K562 (cell line): ENCODE data around the gene FARSA. TPM values are rescaled to one million over a fixed set of nuclear protein-coding genes. Genes with fewer than 3 reads are reported as not detected.
A peak's percentile ranks its signal among the peaks of the same experiment; 100 is the strongest.

ENCODE experiments used
- ARID2 ChIP-seq: fragments of 450-650 bp; IDR thresholded peaks from 2 replicates; pipeline ENCODE4 v1.6.1; 2017; ENCODE audit warnings: antibody characterized with exemption, mild to moderate bottlenecking
- EP400 ChIP-seq: fragments of 450-650 bp; IDR thresholded peaks from 2 replicates; pipeline ENCODE4 v1.6.1; 2017; ENCODE audit warnings: antibody characterized with exemption, mild to moderate bottlenecking, moderate library complexity
- HMGN3 ChIP-seq: IDR thresholded peaks from 2 replicates; pipeline ENCODE4 v1.6.1; 2011; ENCODE audit warnings: borderline replicate concordance, low read depth, mild to moderate bottlenecking, mixed read lengths, low read length; ENCODE audit not compliant: insufficient read length; ENCODE audit errors: extremely low read depth
- HNRNPK ChIP-seq: fragments of 200-400 bp; formaldehyde crosslinking; IDR thresholded peaks from one replicate; pipeline ENCODE4 v1.6.1; 2018; ENCODE audit warnings: mild to moderate bottlenecking, low read depth, low read length; ENCODE audit not compliant: poor library complexity, severe bottlenecking
- LCOR ChIP-seq: sonication (generic); formaldehyde crosslinking; IDR thresholded peaks from 2 replicates; pipeline ENCODE4 v1.8.0; 2022; ENCODE audit warnings: mild to moderate bottlenecking, missing genetic modification reagents
- RCOR1 ChIP-seq, 2 experiments: IDR thresholded peaks; 2 replicates each; pipeline ENCODE4 v1.6.1; 2012; ENCODE audit warnings: low read depth in 2 of 2, low read length in 2 of 2, borderline replicate concordance in 1 of 2, improper control_type of control experiment in 1 of 2
- SMC3 ChIP-seq: conservative IDR thresholded peaks from 2 replicates; pipeline ENCODE4 v1.6.1; 2011; ENCODE audit warnings: low read depth, low read length, improper control_type of control experiment; ENCODE audit not compliant: insufficient read depth
- STAG1 ChIP-seq: sonication (generic); formaldehyde crosslinking; IDR thresholded peaks from 2 replicates; pipeline ENCODE4 v1.5.0; 2020; ENCODE audit warnings: missing genetic modification reagents, borderline replicate concordance
- TARDBP ChIP-seq: fragments of 450-650 bp; IDR thresholded peaks from 2 replicates; pipeline ENCODE4 v1.6.1; 2016
- TBP ChIP-seq: optimal IDR thresholded peaks from 2 replicates; pipeline ENCODE3; 2011; ENCODE audit warnings: low read depth, low read length, improper control_type of control experiment
- U2AF1 ChIP-seq: fragments of 200-400 bp; formaldehyde crosslinking; optimal IDR thresholded peaks from 2 replicates; pipeline ENCODE3; 2017; ENCODE audit warnings: mild to moderate bottlenecking, low read depth, low read length, moderate library complexity
- ZNF175 ChIP-seq: fragments of 200-800 bp; sonication (Bioruptor generic); IDR thresholded peaks from 2 replicates; pipeline ENCODE4 v1.6.1; 2016; ENCODE audit warnings: low read depth, mild to moderate bottlenecking, missing genetic modification characterization, missing compliant biosample characterization
- ZNF3 ChIP-seq: fragments of 250-450 bp; sonication (Bioruptor Pico); IDR thresholded peaks from 2 replicates; pipeline ENCODE4 v1.5.0; 2021; ENCODE audit warnings: mild to moderate bottlenecking, moderate library complexity
- polyA plus RNA-seq, 8 experiments: library from polyadenylated mRNA; depleted of rRNA in 4 of 8; stranded (reverse) in 5 of 8; unstranded in 3 of 8; fragments of >200 nt; fragmentation: Nextera tagmentation in 2 of 8; fragmentation: Illumina TruSeq in 1 of 8; extraction: Ambion mirVana in 2 of 8; extraction: Trizol in 1 of 8; gene quantifications; 2 replicates each; pipeline versions ENCODE4 v1.2.1 to v1.2.3, GENCODE V29; 2011 to 2014; ENCODE audit warnings: inconsistent platforms in 1 of 8, missing spikeins in 1 of 8
- total RNA-seq, 7 experiments: library from RNA; depleted of rRNA in 6 of 7; stranded (reverse); fragments of >200 nt in 6 of 7; fragmentation: Illumina TruSeq in 2 of 7; extraction: Trizol in 2 of 7; gene quantifications; 2 replicates each; pipeline versions ENCODE4 v1.2.1 to v1.2.3, GENCODE V29; 2011 to 2021; ENCODE audit warnings: low replicate concordance in 1 of 7
- TF ChIP-seq, protein P1 (sequence below), 2 experiments: fragments of 250-450 bp in 1 of 2; fragments of 450-650 bp in 1 of 2; sonication (Bioruptor Pico) in 1 of 2; IDR thresholded peaks; 2 replicates each; pipeline versions ENCODE4 v1.6.1 to v1.8.0; 2016 to 2021; ENCODE audit warnings: mild to moderate bottlenecking in 2 of 2, moderate library complexity in 2 of 2, missing compliant biosample characterization in 1 of 2, missing genetic modification characterization in 1 of 2
- TF ChIP-seq, protein P2 (sequence below): IDR thresholded peaks from 3 replicates; pipeline ENCODE4 v1.6.1; 2011; ENCODE audit warnings: borderline replicate concordance, mild to moderate bottlenecking, moderate library complexity; ENCODE audit not compliant: insufficient read length; ENCODE audit errors: extremely low read depth
- TF ChIP-seq, protein P3 (sequence below): fragments of 250-450 bp; sonication (Bioruptor Pico); IDR thresholded peaks from 2 replicates; pipeline ENCODE4 v1.9.0; 2021; ENCODE audit warnings: mild to moderate bottlenecking, inconsistent platforms
- TF ChIP-seq, protein P4 (sequence below): conservative IDR thresholded peaks from 2 replicates; pipeline ENCODE4 v1.6.1; 2011; ENCODE audit warnings: low read depth, mild to moderate bottlenecking, low read length; ENCODE audit not compliant: control insufficient read depth

The FARSA gene
- total and polyA plus RNA-seq, 9 of the 15 experiments (the other 6 are each of a cell fraction or from before 2014, with no cell fraction given), result 25.2 to 237 (median 89.6) TPM

DNA sequence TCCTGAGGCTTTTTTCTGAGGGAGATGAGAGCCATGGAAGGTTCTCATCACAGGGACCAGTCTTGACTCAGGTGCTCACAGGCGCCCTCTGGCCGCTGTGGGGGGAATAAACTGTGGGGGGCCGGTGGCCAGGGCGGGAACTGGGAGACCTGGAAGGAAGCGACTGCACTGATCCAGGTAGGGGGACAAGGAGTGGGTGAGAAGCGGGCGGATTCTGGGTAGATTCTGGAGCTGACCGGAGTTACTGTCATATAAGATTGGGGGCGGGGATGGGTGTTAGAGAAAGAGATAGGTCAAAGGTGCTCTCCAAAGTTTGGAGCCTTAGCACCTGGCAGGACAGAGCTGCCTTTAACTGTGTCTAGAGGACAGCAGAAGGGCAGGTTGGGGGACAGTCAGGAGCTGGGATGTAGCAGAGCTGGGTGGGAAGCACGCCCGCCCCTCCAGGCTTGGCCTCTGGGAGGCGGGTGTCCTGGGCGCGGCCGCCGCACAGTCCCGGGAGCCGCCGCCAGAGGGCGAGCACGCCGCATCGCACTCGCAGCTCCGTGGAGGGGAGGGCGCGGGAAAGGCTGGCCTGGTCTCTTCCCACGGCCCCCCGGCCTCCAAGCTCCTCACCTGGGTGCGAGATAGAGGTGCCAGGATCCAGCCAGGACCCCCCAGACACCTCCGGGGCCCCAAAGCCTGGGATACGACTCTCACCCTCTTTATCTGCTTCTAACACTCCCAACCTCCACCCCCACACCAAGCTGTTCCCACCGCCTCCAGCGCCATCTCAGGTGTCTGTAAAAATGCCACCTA, 31.7 kb upstream of the FARSA start (continued):
- TF ChIP-seq RCOR1 (IDR thresholded peaks at IDR 0.05; ENCODE audit: borderline replicate concordance in 1 of 2, low read depth in 2 of 2, low read length in 2 of 2), result peak in 1 of 2 experiments; percentile 45; a peak in 2 of 4 replicates
- peak; percentile 91 for TF ChIP-seq STAG1 (CRISPR knock-in tag)
- TF ChIP-seq, protein P1, sequence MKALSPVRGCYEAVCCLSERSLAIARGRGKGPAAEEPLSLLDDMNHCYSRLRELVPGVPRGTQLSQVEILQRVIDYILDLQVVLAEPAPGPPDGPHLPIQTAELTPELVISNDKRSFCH (CRISPR knock-in tag; IDR thresholded peaks at IDR 0.05), result no peak
- TF ChIP-seq, protein P1 (tag; IDR thresholded peaks at IDR 0.05), result peak; percentile 59; the same call in 1 of the 2 replicates
- TF ChIP-seq, protein P2, sequence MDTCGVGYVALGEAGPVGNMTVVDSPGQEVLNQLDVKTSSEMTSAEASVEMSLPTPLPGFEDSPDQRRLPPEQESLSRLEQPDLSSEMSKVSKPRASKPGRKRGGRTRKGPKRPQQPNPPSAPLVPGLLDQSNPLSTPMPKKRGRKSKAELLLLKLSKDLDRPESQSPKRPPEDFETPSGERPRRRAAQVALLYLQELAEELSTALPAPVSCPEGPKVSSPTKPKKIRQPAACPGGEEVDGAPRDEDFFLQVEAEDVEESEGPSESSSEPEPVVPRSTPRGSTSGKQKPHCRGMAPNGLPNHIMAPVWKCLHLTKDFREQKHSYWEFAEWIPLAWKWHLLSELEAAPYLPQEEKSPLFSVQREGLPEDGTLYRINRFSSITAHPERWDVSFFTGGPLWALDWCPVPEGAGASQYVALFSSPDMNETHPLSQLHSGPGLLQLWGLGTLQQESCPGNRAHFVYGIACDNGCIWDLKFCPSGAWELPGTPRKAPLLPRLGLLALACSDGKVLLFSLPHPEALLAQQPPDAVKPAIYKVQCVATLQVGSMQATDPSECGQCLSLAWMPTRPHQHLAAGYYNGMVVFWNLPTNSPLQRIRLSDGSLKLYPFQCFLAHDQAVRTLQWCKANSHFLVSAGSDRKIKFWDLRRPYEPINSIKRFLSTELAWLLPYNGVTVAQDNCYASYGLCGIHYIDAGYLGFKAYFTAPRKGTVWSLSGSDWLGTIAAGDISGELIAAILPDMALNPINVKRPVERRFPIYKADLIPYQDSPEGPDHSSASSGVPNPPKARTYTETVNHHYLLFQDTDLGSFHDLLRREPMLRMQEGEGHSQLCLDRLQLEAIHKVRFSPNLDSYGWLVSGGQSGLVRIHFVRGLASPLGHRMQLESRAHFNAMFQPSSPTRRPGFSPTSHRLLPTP, result no peak
- no peak for TF ChIP-seq U2AF1
- TF ChIP-seq HNRNPK, result no peak
- TF ChIP-seq HMGN3, result peak; percentile 69
- TF ChIP-seq TARDBP, result peak; percentile 82
- peak; percentile 79 for TF ChIP-seq LCOR (CRISPR knock-in tag)
- TF ChIP-seq ARID2, result peak; percentile 64
- peak; percentile 42 for TF ChIP-seq TBP
- TF ChIP-seq, protein P3, sequence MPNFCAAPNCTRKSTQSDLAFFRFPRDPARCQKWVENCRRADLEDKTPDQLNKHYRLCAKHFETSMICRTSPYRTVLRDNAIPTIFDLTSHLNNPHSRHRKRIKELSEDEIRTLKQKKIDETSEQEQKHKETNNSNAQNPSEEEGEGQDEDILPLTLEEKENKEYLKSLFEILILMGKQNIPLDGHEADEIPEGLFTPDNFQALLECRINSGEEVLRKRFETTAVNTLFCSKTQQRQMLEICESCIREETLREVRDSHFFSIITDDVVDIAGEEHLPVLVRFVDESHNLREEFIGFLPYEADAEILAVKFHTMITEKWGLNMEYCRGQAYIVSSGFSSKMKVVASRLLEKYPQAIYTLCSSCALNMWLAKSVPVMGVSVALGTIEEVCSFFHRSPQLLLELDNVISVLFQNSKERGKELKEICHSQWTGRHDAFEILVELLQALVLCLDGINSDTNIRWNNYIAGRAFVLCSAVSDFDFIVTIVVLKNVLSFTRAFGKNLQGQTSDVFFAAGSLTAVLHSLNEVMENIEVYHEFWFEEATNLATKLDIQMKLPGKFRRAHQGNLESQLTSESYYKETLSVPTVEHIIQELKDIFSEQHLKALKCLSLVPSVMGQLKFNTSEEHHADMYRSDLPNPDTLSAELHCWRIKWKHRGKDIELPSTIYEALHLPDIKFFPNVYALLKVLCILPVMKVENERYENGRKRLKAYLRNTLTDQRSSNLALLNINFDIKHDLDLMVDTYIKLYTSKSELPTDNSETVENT (CRISPR knock-in tag), result peak; percentile 69
- TF ChIP-seq, protein P4, sequence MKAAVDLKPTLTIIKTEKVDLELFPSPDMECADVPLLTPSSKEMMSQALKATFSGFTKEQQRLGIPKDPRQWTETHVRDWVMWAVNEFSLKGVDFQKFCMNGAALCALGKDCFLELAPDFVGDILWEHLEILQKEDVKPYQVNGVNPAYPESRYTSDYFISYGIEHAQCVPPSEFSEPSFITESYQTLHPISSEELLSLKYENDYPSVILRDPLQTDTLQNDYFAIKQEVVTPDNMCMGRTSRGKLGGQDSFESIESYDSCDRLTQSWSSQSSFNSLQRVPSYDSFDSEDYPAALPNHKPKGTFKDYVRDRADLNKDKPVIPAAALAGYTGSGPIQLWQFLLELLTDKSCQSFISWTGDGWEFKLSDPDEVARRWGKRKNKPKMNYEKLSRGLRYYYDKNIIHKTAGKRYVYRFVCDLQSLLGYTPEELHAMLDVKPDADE, result peak; percentile 81; the same call in 1 of the 2 replicates
- TF ChIP-seq ZNF175 (CRISPR knock-in tag), result no peak
- TF ChIP-seq SMC3, result peak; percentile 83
- TF ChIP-seq EP400, result peak; percentile 72
- no peak for TF ChIP-seq ZNF3
